Activated T-helper 1 cell treated with Interleukin-2 at 50 U/mL for 16 hours (primary cell): Measurements from ENCODE around the gene CMTM7.

Experiments
- DNase-seq: peaks from one replicate; pipeline ENCODE4 v3.0.0-alpha.2; 2020; ENCODE audit warnings: low read depth

The CMTM7 gene

DNA sequence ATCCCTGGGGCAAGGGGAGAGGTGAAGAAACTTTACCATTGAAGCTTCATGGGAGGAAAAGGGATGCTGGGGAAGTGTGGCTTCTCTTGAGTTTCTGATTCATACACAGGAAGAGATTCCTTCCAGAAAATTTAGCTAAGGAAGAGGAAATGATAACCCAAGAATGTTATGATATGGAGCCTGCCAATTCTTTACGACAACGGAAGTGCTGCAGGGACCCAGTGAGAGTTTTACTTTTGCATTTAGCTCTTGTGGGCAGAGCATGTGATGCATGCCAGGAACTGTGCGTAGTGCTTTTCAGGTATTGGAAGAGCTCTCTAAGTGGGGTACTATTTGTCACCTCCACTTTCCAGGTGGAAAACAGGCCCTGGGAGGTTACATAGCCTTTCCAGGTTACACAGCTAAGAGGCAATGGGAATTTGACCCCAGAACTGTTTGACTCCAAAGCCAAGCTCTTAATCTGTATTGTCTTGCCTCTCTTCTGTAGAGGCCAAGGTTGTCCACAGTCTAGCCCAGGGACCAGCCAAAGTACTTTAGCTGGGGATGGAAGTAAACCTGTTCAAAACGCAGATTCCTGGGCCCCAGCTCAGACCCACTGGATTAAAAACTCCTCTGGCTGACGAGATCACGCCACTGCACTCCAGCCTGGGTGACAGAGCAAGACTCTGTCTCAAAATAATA is 23.0 kb downstream of the CMTM7 start:
- no peak for DNase-seq

DNA sequence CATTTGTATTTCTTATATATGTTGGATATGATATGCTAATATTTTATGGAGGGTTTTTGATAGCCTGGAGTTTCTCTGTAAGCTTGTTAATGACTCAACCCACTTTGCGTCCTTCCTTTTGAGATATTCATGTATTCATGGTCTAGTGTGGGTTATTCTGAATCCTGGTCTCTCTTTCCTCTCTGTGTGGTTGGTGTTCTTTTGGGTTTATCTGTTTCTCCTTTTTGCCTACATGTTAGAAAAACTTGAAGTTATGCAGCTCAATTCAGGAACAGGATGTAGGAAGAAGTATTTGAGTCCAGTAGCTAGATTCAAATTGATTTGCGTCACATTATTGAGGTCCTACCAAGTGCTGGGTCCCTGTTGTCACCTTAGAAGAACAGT is 28.1 kb downstream of the CMTM7 start:
- DNase-seq = no peak

DNA sequence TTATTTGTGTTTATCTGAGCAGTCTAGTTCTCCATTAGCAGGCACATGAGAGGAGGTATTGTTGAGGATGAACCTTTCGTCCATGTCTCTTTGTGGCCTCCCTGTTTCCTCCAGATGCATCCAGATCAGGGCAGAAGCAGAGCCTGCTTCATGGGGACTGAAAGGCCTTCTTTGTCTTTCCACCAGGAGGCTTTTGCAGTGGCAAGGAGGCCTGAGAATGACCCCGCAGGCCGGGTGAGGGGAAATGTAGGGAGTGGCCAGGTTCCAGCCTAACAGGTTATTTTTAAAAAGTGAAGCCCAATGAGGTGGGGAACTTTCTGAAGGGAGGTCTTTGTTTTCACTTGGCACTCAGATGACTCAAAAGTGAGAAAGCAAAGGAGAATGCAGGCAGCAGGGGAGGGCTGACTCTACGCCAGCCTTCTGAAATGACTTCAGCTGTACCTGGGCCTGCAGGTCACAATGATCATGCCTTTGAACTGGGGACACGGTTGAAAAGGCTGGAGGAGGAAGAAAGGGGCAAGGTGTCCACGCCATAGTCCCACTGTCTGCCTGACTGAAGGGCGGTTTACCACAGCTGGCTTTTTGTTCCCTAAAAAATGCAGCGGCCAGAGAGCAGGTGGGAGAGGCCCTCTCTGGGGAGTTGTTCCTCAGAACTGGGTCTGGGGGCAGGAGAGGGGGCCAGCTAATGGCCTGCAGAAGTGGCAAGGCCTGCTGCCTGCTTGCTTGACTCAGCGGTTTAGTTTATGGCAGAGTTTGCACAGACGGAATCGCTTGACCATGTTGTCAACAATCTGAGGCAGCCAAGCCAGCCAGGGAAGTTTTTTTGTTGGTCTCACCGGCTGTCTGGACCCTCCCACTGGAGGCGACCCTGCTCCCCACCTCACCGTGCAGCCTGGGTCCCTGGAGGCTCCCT is 28.7 kb downstream of the CMTM7 start:
- DNase-seq = no peak

DNA sequence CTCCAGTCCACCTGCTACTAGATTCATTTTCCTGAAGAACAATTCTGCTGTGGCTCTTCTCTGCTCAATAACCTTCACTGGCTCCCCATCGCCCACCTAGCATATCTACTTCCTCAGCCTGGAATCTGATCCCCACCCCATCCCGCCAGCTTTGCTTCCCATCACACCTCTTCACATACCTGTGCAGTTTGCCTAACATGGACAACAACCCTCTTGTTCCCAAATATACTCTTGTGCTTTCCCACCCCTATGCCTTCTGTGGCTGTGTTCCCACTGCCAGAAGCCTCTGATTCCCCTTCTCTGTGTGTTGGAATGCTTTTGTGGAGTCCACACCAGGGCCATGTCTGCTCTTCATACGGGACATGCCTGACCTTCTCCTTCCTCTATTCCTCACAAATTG is 29.5 kb downstream of the CMTM7 start:
- DNase-seq = no peak

DNA sequence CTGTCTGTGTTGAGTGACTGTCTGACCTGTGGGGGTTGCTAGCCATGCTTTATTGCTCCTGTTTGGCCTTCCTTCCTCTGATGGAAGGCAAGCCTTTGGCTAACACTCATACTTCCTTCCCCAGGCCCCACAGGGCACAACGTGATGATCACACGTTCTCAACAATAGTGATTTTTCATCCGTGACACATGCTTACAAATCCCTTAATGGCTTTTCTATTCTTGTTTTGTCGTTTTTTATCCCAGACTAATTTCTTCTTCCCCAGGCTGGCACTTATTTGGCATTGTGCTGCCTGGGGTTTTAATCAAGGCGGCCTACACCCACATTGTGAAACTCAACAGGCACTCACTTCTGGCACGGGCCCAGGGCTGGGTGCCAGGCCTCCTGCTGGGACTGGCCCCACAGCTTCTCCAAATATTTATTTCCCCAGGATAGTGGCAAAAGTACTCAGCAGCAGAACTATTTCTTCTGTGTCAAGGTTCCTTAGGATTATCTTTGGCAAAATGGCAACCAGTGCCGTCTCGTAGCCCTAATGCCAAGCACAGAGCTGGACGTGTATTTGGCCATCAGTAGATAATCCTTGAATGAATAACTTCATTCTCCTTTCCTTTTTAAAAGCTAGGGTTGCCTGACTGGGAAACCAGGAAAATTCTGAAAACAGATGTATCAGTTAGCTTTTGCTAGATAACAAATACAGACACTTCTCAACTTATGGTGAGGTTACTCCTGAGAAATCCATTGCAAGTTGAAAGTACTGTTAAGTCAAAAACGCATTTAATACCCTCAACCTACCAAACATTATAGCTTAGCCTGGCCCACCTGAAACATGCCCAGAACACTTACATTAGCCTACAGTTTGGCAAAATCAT is 30.6 kb downstream of the CMTM7 start:
- no peak for DNase-seq

DNA sequence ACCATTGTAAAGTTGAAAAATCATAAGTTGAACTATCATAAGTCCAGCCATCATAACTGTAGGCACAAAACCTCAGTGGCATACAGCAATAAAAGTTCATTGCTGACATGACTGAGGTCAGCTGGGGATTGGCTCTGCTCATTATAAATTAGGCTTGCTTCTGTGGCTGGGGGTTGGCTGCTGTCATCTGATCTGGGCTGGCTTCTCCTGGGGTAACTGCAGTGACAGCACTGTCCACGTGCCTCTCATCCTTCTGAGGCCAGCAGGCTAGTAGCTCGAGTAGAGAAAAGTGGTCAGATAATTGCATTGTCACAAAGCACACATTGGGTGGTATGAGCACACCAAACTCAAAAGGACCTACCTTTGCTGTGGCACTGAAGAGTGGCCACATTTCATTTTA is 31.3 kb downstream of the CMTM7 start:
- DNase-seq = no peak

DNA sequence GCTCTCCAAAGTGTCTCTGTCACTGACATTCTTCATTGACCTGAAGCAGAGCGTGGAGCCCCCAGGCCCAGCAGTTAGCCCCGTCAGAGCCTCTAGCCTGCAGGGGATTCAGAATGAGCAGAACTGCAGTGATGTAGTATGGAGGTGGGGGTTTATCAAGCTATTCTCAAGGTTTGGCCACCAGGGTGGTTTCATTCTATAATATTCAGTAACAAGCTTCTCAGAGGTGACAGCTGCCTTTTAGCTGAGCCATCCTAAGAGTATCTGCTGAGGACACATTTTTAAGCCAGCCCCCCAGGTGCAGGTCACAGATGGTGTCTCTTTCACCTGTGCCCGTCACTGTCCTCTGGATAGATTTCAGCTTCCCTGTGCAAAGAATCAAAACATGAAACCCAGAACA is 31.9 kb downstream of the CMTM7 start:
- no peak for DNase-seq

DNA sequence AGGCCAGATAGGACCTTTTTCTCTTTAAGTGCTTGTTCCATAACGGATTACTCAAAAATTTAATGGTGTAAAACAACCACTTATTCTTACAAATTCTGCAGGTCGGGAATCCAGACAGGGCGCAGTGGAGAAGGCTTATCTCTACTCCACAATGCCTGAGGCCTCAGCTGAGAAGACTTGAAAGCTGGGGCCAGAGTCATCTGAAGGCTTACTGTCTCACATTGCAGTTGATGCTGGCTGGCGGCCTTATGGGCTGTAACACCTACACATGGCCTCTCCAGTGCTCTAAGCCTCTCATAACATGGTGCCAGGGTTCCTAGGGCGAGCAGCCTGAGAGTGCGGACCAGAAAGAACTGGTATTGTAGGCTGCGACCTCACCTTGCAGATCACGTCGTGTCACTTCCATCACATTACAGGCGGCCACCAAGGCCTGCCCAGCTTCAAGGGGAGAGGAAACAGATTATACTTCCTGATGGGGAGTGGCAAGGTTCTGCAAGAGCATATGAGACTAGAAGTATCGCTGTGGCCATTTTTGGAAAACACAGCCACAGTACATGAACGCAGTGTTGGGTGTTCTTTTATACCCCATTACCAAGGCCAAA is 32.4 kb downstream of the CMTM7 start:
- DNase-seq = no peak

DNA sequence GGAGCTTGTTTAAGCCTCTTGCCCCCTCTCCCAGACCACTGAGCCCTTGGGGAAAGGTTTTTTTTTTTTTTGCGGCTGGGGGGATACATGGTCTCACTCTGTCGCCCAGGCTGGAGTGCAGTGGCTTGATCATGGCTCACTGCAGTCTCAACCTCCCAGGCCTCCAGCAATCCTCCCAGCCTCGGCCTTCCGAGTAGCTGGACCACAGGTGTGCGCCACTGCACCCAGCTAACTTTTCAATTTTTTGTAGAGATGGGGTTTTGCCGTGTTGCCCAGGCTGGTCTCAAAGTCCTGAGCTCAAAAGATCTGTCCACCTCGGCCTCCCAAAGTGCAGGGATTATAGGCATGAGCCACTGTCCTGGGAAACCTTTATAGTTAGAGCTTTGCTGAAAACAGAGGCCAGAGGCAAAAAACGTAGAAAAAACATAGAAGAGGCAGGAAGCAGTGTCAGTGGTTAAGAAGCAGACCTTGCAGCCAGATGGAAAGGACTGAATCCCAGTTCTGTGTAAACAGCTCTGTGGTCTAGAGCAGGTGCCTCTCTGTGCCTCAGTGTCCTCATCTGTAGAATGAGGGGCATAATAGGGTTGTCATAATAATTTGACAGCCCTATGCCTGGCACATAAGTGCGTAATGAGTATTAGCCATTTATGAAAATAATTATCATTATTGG is 33.1 kb downstream of the CMTM7 start:
- DNase-seq = no peak

DNA sequence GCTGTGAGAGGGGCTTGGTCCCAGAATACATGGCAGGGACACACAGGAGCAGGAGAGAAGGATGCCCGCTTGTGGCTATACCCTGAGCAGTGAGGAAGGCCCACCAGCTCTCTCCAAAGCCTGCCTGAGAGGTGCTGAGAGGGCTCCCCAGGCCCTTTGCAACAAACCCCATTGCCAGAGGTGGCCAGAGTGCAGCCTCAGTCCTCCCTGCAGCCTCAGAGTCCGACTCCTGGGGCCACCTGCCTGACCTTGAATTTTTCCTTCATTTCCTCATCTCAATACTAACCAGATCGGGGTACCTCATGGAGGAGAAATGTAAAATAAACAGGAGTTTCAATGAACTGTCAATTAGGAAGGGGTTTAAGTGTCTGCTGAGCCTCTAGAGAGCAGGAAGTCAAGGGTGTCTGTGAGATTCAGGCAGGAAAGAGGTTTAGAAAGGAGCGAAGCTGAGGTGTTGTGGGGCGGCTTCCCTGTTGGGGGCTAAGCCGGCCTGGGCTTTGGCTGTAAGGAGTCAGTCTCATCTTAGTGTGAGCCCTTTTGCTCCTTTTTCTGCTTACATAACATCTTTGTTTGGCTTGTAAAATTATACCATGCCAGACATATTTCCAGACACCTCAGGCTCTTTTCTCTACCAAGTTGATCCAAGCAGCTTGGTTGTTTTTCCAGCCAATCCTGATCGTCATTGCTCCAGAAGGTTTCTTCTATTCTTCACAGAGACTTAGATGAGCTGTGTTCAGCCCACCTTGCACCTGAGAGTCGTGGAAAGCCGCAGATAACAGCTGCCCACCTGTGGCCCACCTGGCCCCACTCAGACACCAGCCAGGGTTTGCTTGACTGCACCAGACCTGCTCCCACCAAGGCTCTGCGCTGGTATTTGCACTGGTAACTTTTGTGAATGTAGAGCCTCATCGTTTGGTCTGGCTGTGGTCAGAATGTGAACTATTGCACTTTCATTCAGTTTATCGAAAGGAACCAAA is 36.7 kb downstream of the CMTM7 start:
- DNase-seq = no peak

DNA sequence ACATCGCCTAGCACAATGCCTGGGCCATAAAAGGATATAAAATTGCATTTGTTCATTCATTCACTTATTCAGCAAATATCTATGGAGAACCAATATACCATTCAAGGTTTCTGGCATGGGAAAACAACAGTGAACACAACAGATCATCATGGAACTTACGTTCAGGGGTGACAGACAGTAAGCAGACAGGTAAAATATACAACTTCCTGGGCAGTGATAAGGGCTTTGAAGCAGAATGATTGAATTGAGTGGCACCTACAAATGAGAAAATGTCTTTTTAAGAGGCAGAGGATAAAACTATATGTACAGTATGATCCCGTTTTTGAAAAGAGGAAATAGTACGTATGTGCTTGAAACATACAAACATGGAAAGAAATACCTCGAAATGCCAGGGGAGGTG is 39.2 kb downstream of the CMTM7 start:
- no peak for DNase-seq

DNA sequence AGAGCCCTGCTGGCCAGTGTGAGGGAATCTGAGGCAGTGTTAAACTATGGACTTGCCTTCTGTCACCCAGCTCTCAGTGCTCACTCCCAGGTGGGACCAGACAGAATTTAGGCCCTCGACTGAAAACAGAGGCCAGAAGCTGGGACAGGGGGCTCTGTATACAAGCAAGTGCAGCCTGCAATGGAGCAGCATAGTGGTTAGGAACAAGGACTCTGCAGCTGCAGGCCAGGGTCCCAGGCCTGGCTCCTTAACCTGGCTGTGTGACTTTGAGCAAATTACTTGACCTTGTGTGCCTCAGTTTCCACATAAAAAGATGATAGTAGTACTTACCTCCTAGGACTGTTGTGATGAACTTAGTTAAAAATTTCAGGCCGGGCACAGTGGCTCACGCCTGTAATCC is 39.8 kb downstream of the CMTM7 start:
- no peak for DNase-seq

DNA sequence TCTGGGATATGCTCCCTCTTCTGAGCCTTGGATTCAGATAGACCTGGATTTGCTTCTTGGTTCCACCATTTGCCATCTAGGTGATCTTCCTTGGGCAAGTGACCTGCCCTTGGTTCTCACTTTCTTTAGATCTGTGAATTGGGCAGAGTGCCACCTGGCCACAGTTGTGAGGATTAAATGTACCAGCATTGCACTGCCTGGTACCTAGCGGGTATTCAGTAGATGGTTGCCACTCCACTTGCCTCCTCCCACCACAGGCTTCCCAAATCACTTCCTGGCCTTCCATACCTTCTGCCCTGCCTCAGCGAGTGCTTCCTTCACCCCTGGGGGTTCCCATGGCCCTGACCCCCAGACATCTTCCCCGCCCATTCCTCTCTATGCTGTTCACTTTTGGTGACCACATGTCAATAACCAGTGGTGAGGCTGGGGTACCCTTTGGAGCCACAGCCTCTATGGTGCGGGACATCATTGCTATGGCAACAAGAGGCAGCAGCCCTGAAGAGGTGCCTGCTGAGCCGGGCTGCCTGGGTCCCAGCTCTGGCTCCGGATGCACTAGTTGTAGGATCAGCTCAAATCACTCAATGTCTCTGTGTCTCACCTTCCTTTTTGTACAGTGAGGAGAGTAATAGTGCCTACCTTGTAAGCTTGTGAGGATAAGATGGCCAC is 40.5 kb downstream of the CMTM7 start:
- no peak for DNase-seq

DNA sequence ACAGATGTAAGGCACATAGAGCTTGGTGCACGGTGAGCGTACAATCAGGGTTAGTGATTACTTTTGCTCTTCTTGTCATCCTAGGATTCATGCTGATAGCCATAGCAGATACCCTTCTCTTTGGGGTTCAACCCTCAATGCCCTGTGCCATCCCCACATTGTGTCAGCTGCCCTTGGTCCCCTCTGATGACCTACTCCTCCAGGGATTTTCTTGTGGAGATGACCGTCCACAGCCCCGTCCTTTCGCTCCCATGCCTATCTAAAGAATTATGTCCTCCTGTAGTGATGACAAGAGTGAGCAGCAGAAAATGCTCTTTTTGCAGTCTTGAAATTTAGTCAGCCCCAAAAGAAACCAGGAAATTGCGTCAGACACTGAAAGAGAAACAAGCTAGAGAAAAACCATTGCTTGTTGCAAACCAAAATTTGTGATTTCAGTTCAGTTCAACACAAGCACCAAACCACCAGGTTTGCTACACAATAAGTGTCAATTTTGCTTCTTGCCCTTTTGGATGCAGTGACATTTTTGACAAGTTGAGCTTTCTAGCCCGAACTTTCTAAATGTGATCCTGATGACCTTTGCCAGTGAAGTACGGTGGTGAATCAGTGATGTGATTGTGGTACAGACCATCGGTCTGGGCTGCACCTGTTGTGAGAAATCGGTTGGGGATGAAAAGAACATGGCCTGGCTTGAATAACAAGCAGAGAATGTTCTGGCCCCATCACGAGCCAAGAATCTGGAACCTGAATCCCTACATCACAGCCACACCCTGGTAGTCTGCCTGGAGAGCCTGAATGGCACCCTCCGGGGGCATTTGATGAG is 41.3 kb downstream of the CMTM7 start:
- no peak for DNase-seq

DNA sequence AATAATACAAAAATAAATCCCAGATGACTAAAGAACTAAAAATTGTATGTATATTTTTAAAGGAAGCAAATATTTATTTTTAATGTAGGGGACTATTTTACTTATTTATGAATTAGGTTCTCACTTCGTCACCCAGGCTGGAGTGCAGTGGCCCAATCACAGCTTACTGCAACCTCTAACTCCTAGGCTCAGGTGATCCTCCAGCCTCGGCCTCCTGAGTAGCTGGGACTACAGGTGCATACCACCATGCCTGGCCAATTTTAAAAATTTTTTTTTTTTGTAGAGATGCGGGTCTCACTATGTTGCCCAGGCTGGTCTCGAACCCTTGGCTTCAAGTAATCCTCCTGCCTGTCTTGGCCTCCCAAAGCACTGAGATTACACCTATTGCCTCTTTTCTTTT is 42.6 kb downstream of the CMTM7 start:
- no peak for DNase-seq

DNA sequence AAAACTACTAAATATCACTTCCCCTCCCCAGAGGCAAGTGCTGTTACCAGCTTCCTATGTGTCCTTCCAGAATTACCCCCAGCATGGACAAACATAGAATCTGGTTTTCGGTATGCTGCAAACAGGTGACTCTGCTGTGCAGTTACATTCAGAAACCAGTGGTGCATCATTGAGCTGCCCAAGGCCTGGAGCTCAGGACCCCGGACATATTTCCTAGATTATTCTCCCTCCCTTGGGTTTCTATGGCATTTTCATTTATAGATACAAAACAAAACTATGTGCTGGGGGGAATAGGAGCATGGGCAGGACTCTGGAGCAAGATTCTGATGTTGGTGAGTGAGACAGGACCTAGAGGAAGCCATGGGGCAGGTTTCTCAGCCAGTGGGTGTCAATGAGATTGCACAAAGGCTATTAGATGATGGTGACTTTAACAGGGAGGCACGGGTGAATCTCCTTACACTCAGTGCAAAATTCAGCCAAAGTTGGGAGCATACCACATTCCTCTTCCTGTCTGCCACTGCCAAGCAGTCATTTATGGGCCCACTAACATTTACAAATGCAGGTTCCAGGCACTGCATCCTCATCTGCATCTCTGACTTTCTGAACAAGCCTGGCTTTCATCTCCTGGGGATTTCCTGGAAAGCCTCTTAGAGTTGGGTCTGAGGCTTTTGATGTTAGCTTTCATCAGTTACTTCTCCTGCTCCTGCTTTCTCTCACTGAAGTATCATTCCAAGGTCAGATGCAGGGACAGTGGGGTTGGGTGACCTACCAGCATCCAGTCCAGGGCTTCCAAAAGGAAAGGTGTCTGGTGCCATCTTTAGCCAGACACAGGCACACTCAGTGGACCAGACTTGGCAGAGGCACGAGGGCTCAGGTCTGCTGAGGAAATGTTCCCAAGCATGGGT is 44.5 kb downstream of the CMTM7 start:
- no peak for DNase-seq

DNA sequence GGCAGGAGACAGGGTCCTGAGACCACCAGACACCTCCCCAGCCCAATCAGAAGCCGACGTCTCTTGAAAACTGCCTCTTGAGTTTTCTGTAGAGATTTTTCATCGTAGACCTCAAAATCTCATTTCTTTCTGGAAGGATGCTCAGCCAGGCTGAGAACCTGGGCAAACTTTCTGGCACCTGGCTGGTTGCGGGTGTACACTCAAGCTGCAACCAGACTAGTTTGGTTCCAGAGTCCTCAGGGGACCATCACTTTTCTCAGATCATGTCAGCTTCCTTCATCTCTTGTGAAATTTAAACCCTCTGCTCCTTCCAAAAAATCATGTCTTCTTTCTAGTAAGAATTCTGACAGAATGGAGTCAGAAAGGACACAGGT is 45.1 kb downstream of the CMTM7 start:
- no peak for DNase-seq

DNA sequence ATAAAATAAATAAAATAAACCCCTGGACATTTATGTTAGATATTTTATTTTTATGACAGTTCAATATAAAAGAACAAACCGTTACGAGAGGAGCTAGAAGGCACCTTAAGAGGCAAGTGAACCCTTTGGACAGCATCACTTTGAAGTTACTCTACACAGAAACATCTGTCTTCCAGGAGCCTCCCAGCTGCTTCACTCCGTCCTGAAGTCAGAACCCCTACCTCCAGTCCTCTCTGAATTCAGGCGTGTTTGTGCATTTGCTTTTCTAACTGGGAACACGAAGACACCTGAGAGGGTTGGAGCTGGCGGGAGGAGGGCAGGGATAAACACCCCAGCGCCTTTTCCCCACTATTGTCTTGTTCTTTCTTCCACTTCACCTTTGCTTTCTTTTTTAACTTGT is 46.2 kb downstream of the CMTM7 start:
- no peak for DNase-seq
